Kidney (tissue), 14 donors: ENCODE measurements around the gene MCM3AP. TPM values are rescaled to one million over a fixed set of nuclear protein-coding genes. Genes with fewer than 3 reads are reported as not detected.

Experiments
- DNase-seq, 5 donors: peaks; one replicate each; pipeline ENCODE4 v3.0.0-alpha.2; 2013 to 2020
- FAIRE-seq: peaks from 2 replicates; lab custom pipeline; 2012; peaks lifted over from hg19 to GRCh38; lab: Jason Lieb, UNC
- H3K27ac ChIP-seq, 2 donors: one replicate each; pipeline ENCODE4 v1.7.0; 2013; ENCODE audit warnings: low read depth in 2 of 2, low read length in 2 of 2, inconsistent platforms in 1 of 2
- H3K27me3 ChIP-seq: one replicate; pipeline ENCODE4 v1.7.1; 2013; ENCODE audit warnings: low read length, inconsistent platforms; ENCODE audit not compliant: control insufficient read depth, insufficient read depth
- H3K36me3 ChIP-seq, 3 donors: one replicate each; pipeline versions ENCODE4 v1.7.0 to v1.7.1; 2013; ENCODE audit warnings: low read length in 3 of 3, control low read depth in 1 of 3, inconsistent platforms in 1 of 3; ENCODE audit not compliant: insufficient read depth in 3 of 3, control insufficient read depth in 2 of 3
- H3K4me1 ChIP-seq, 3 donors: one replicate each; pipeline versions ENCODE4 v1.7.0 to v1.7.1; 2013; ENCODE audit warnings: low read length in 3 of 3, inconsistent platforms in 1 of 3, low read depth in 1 of 3; ENCODE audit not compliant: control insufficient read depth in 2 of 3, insufficient read depth in 2 of 3
- H3K4me3 ChIP-seq, 3 donors: one replicate each; pipeline versions ENCODE4 v1.7.0 to v1.8.1; 2013; ENCODE audit warnings: low read length in 3 of 3, control low read depth in 1 of 3, inconsistent platforms in 1 of 3
- H3K9ac ChIP-seq, 3 donors: one replicate each; pipeline versions ENCODE4 v1.7.0 to v1.7.1; 2013; ENCODE audit warnings: low read length in 3 of 3, control low read depth in 1 of 3, inconsistent platforms in 1 of 3
- H3K9me3 ChIP-seq, 3 donors: one replicate each; pipeline versions ENCODE4 v1.7.0 to v1.7.1; 2013; ENCODE audit warnings: low read length in 3 of 3, control low read depth in 1 of 3, inconsistent platforms in 1 of 3; ENCODE audit not compliant: control insufficient read depth in 2 of 3, insufficient read depth in 1 of 3
- CTCF ChIP-seq: IDR thresholded peaks from 3 replicates; pipeline ENCODE4 v1.5.1; 2012; ENCODE audit warnings: mild to moderate bottlenecking, moderate library complexity, borderline replicate concordance; ENCODE audit not compliant: insufficient read depth; ENCODE audit errors: extremely low read depth
- intact Hi-C: fragments of 100-400 bp; cut with DNase I; formaldehyde crosslinking; loops from one replicate; pipeline ENCODE4 v1.11.1; 2022
- polyA plus RNA-seq: library from polyadenylated mRNA; stranded (reverse); fragments of 350-450 nt; fragmentation: Illumina TruSeq; extraction: RNeasy Lipid Tissue Mini Kit (QIAGEN cat#74804); gene quantifications from one replicate; pipeline ENCODE4 v1.2.3, GENCODE V29; 2014; ENCODE audit warnings: low read depth, low replicate concordance; ENCODE audit not compliant: insufficient read depth
- total RNA-seq: library from RNA; stranded (reverse); fragmentation: NEBNext Ultra II Directional; extraction: Animal tissue kit (Norgen Biotek cat#: 25700); gene quantifications from one replicate; pipeline ENCODE4 v1.2.1, GENCODE V29; 2021
- donor health status: control.
- donor health status: control.
- donor health status: control.
- donor health status: control.
- donor health status: control.
- donor health status: DM: yes; HTN: yes; CAD: no.
- donor health status: Normal renal cell carcinoma (clear cell type).

MCM3AP gene
- total and polyA plus RNA-seq, 2 donors from 2014 or later = 29.0 to 101 TPM

- no peak overlapping the region for H3K4me3 ChIP-seq
- DNase-seq (peak in 1 of 5 donors; percentile 54), FAIRE-seq (no peak)
- no peaks in the 10 kb centered on the region for H3K9me3 ChIP-seq
- H3K4me1 ChIP-seq = no peaks in the 10 kb centered on the region
- H3K36me3 ChIP-seq = peaks cover 0 to 7% (median 6%) of the 10 kb centered on the region in 3 donors
- TF ChIP-seq CTCF = no peak
- no peak overlapping the region for H3K27ac ChIP-seq
- intact Hi-C loops = no loop called here
- no peak overlapping the region for H3K9ac ChIP-seq
- H3K27me3 ChIP-seq = no peaks in the 10 kb centered on the region
Observed at GRCh38 chr21:46207006-46207919, 78.1 kb downstream of the MCM3AP start.

- FAIRE-seq = no peak
- Histone ChIP-seq H3K27ac (no peak overlapping the region), H3K4me1 (no peaks in the 10 kb centered on the region), H3K27me3 (no peaks in the 10 kb centered on the region), H3K9ac (no peak overlapping the region), H3K4me3 (no peak overlapping the region), H3K36me3 (peaks cover 0 to 7% (median 6%) of the 10 kb centered on the region in 3 donors), H3K9me3 (no peaks in the 10 kb centered on the region)
- intact Hi-C loops = no loop called here
- peak in 2 of 5 donors; percentile 4 to 53 for DNase-seq
- TF ChIP-seq CTCF = no peak
Observed at GRCh38 chr21:46206163-46207005, 79.0 kb downstream of the MCM3AP start.

- intact Hi-C loops = no loop called here
- Histone ChIP-seq H3K27me3 (no peaks in the 10 kb centered on the region), H3K36me3 (peaks cover 0 to 7% (median 6%) of the 10 kb centered on the region in 3 donors), H3K27ac (no peak overlapping the region), H3K4me3 (no peak overlapping the region), H3K9me3 (no peaks in the 10 kb centered on the region), H3K9ac (no peak overlapping the region), H3K4me1 (no peaks in the 10 kb centered on the region)
- FAIRE-seq (no peak), DNase-seq (peak in 4 of 5 donors; percentile 24 to 69 (median 63))
- no peak for TF ChIP-seq CTCF
Observed at GRCh38 chr21:46205766-46206162, 79.6 kb downstream of the MCM3AP start.
